Neural cell (in vitro differentiated cells): ENCODE results near the gene ST6GALNAC5. TPM values are rescaled to one million over a fixed set of nuclear protein-coding genes. Genes with fewer than 3 reads are reported as not detected.

ENCODE experiments used
- H2AFZ ChIP-seq: fragments of 200-600, 300-800 bp; sonication (generic), shearing (Covaris generic); 2 replicates; pipeline ENCODE4 v1.6.0; 2014; ENCODE audit warnings: low read depth, mild to moderate bottlenecking, antibody characterized with exemption, low read length, moderate library complexity
- H3F3A ChIP-seq: fragments of 200-600 bp; shearing (Covaris generic); 2 replicates; pipeline ENCODE4 v1.6.1; 2016; ENCODE audit warnings: mild to moderate bottlenecking, moderate library complexity, mixed read lengths, antibody characterized with exemption, low read length; ENCODE audit not compliant: insufficient read depth, poor library complexity, severe bottlenecking
- H3K27ac ChIP-seq: fragments of 200-600, 300-800 bp; sonication (generic), shearing (Covaris generic); 2 replicates; pipeline ENCODE4 v1.5.1; 2014; ENCODE audit warnings: mild to moderate bottlenecking, low read length, moderate library complexity
- H3K27me3 ChIP-seq: fragments of 300-800, 200-600 bp; sonication (generic), shearing (Covaris generic); 2 replicates; pipeline ENCODE4 v1.6.0; 2014; ENCODE audit warnings: mild to moderate bottlenecking, low read depth, low read length, moderate library complexity; ENCODE audit not compliant: insufficient read depth
- H3K36me3 ChIP-seq: fragments of 300-800, 200-600 bp; sonication (generic), shearing (Covaris generic); 2 replicates; pipeline ENCODE4 v1.5.1; 2014; ENCODE audit warnings: mild to moderate bottlenecking, antibody characterized with exemption, low read length, moderate library complexity; ENCODE audit not compliant: insufficient read depth
- H3K4me2 ChIP-seq: fragments of 300-800, 200-600 bp; sonication (generic), shearing (Covaris generic); 2 replicates; pipeline ENCODE4 v1.6.0; 2014; ENCODE audit warnings: mild to moderate bottlenecking, low read length
- H3K4me3 ChIP-seq: fragments of 300-800, 200-600 bp; sonication (generic), shearing (Covaris generic); 2 replicates; pipeline ENCODE4 v1.5.1; 2014; ENCODE audit warnings: mild to moderate bottlenecking, low read length, moderate library complexity
- H3K79me2 ChIP-seq: fragments of 200-600 bp; shearing (Covaris generic); replicated peaks from 2 replicates; pipeline ENCODE4 v1.6.0; 2014; ENCODE audit warnings: mild to moderate bottlenecking, low read length, moderate library complexity; ENCODE audit not compliant: insufficient read depth
- H3K9ac ChIP-seq: fragments of 300-800, 200-600 bp; sonication (generic), shearing (Covaris generic); 2 replicates; pipeline ENCODE4 v1.6.1; 2016; ENCODE audit warnings: mild to moderate bottlenecking, low read length, mixed read lengths
- H3K9me2 ChIP-seq: fragments of 200-600 bp; shearing (Covaris generic); 2 replicates; pipeline ENCODE4 v1.6.1; 2016; ENCODE audit warnings: mild to moderate bottlenecking, low read length, mixed read lengths; ENCODE audit not compliant: insufficient read depth
- H3K9me3 ChIP-seq: fragments of 200-600, 300-800 bp; sonication (generic), shearing (Covaris generic); 2 replicates; pipeline ENCODE4 v1.6.1; 2016; ENCODE audit warnings: mild to moderate bottlenecking, mixed run types, low read length, moderate library complexity, mixed read lengths
- H4K20me1 ChIP-seq: fragments of 200-600 bp; shearing (Covaris generic); 2 replicates; pipeline ENCODE4 v1.6.1; 2016; ENCODE audit warnings: mild to moderate bottlenecking, mixed run types; ENCODE audit not compliant: insufficient read depth
- CTCF ChIP-seq: fragments of 450-650 bp; IDR thresholded peaks from 2 replicates; pipeline ENCODE4 v1.5.1; 2014; ENCODE audit warnings: antibody characterized with exemption, mild to moderate bottlenecking, moderate library complexity; ENCODE audit not compliant: poor library complexity, severe bottlenecking
- EP300 ChIP-seq: fragments of 450-650 bp; conservative IDR thresholded peaks from 2 replicates; pipeline ENCODE4 v1.6.1; 2014; ENCODE audit warnings: antibody characterized with exemption, mild to moderate bottlenecking, moderate library complexity; ENCODE audit not compliant: poor library complexity, severe bottlenecking
- EZH2 ChIP-seq: fragments of 200-600, 300-800 bp; shearing (Covaris generic), sonication (generic); IDR thresholded peaks from 2 replicates; pipeline ENCODE4 v1.6.1; 2014; ENCODE audit warnings: antibody characterized with exemption, low read length, borderline replicate concordance, mild to moderate bottlenecking; ENCODE audit not compliant: insufficient read depth, poor library complexity, severe bottlenecking
- MXI1 ChIP-seq: fragments of 450-650 bp; conservative IDR thresholded peaks from 2 replicates; pipeline ENCODE4 v1.6.1; 2014; ENCODE audit warnings: antibody characterized with exemption, mild to moderate bottlenecking; ENCODE audit not compliant: poor library complexity, severe bottlenecking
- POLR2AphosphoS5 ChIP-seq: IDR thresholded peaks from 2 replicates; pipeline ENCODE4 v1.6.1; 2012
- RAD21 ChIP-seq: fragments of 450-650 bp; conservative IDR thresholded peaks from 2 replicates; pipeline ENCODE4 v1.6.1; 2014; ENCODE audit warnings: antibody characterized with exemption, mild to moderate bottlenecking, moderate library complexity
- REST ChIP-seq: IDR thresholded peaks from 2 replicates; pipeline ENCODE4 v1.6.1; 2012; ENCODE audit warnings: borderline replicate concordance
- SMC3 ChIP-seq: fragments of 450-650 bp; conservative IDR thresholded peaks from 2 replicates; pipeline ENCODE4 v1.6.1; 2014; ENCODE audit warnings: antibody characterized with exemption, mild to moderate bottlenecking, moderate library complexity; ENCODE audit not compliant: poor library complexity
- TAF1 ChIP-seq: IDR thresholded peaks from 2 replicates; pipeline ENCODE4 v1.6.1; 2012; ENCODE audit warnings: low read depth
- polyA plus RNA-seq: library from polyadenylated mRNA; depleted of rRNA; stranded (reverse); fragments of >200 nt; gene quantifications from 2 replicates; pipeline ENCODE4 v1.2.3, GENCODE V29; 2014

ST6GALNAC5 gene
- polyA plus RNA-seq, 1 donor from 2014 or later, result 57.3 TPM

- Histone ChIP-seq H3K27me3 (no peaks in the 10 kb centered on the region), H3K4me2 (no peak overlapping the region), H3K79me2 (no peaks in the 10 kb centered on the region), H3K9me2 (no peaks in the 10 kb centered on the region), H3K4me3 (no peak overlapping the region), H3K9me3 (no peaks in the 10 kb centered on the region), H3K9ac (no peak overlapping the region), H3K27ac (no peak overlapping the region), H3K36me3 (peaks cover 5% of the 10 kb centered on the region), H2AFZ (no peak overlapping the region), H3F3A (no peaks in the 10 kb centered on the region), H4K20me1 (no peaks in the 10 kb centered on the region)
- no peak for TF ChIP-seq EZH2
- no peak for TF ChIP-seq TAF1
- no peak for TF ChIP-seq EP300
- no peak for TF ChIP-seq CTCF
- no peak for TF ChIP-seq MXI1
- no peak for TF ChIP-seq SMC3
- no peak for TF ChIP-seq RAD21
- TF ChIP-seq POLR2AphosphoS5, result no peak
- no peak for TF ChIP-seq REST
Observed at GRCh38 chr1:77068013-77068412, 200.7 kb downstream of the ST6GALNAC5 start.

- H3K9me2 ChIP-seq, result no peaks in the 10 kb centered on the region
- no peak overlapping the region for H3K27ac ChIP-seq
Observed at GRCh38 chr1:77076759-77077158, 209.5 kb downstream of the ST6GALNAC5 start.

More at GRCh38 chr1:77076759-77077158, 209.5 kb downstream of the ST6GALNAC5 start:
- H3K36me3 ChIP-seq, result no peaks in the 10 kb centered on the region
- no peaks in the 10 kb centered on the region for H3F3A ChIP-seq
- H3K79me2 ChIP-seq, result no peaks in the 10 kb centered on the region
- no peaks in the 10 kb centered on the region for H4K20me1 ChIP-seq
- H3K27me3 ChIP-seq, result no peaks in the 10 kb centered on the region
- no peaks in the 10 kb centered on the region for H3K9me3 ChIP-seq
- no peak overlapping the region for H3K4me3 ChIP-seq
- no peak overlapping the region for H3K4me2 ChIP-seq
- no peak overlapping the region for H2AFZ ChIP-seq
- no peak overlapping the region for H3K9ac ChIP-seq
- no peak for TF ChIP-seq POLR2AphosphoS5
- no peak for TF ChIP-seq MXI1
- no peak for TF ChIP-seq REST
- no peak for TF ChIP-seq SMC3
- TF ChIP-seq CTCF, result no peak
- no peak for TF ChIP-seq EZH2
- no peak for TF ChIP-seq RAD21
